Activated CD4-positive, alpha-beta memory T cell treated with anti-CD3 and anti-CD28 coated beads for 36 hours (primary cell): ENCODE measurements around the gene AACS. TPM values are rescaled to one million over a fixed set of nuclear protein-coding genes. Genes with fewer than 3 reads are reported as not detected.

Experiments
- CTCF ChIA-PET: fragments of 350-600 bp; sonication (Branson Sonifier 250); formaldehyde crosslinking; loops from one replicate; lab custom pipeline; 2021; ENCODE audit warnings: antibody characterized with exemption, inconsistent platforms; lab: Charles Lee
- POLR2A ChIA-PET: fragments of 350-600 bp; sonication (Branson Sonifier 250); formaldehyde crosslinking; loops from one replicate; lab custom pipeline; 2021; ENCODE audit warnings: antibody characterized with exemption; lab: Charles Lee
- DNase-seq: peaks from one replicate; pipeline ENCODE4 v3.0.0-alpha.2; 2020
- H3K27ac Mint-ChIP-seq: one replicate; pipeline ENCODE4 v1.8.0; 2021; ENCODE audit warnings: mixed read lengths
- H3K27me3 Mint-ChIP-seq: one replicate; pipeline ENCODE4 v1.8.0; 2021; ENCODE audit warnings: mixed read lengths
- H3K36me3 Mint-ChIP-seq: one replicate; pipeline ENCODE4 v1.8.0; 2021; ENCODE audit warnings: mixed read lengths
- H3K4me1 Mint-ChIP-seq: one replicate; pipeline ENCODE4 v1.8.0; 2021; ENCODE audit warnings: low read depth, mixed read lengths
- H3K4me3 Mint-ChIP-seq: one replicate; pipeline ENCODE4 v1.8.0; 2021; ENCODE audit warnings: mild to moderate bottlenecking, mixed read lengths
- H3K9me3 Mint-ChIP-seq: one replicate; pipeline ENCODE4 v1.8.0; 2021; ENCODE audit warnings: mixed read lengths
- intact Hi-C: fragments of 100-400 bp; cut with micrococcal nuclease; formaldehyde crosslinking; loops from one replicate; pipeline ENCODE4 v1.15.1; 2023
- total RNA-seq, 2 experiments: library from RNA; stranded (reverse); gene quantifications; one replicate each; pipeline ENCODE4 v1.2.3, GENCODE V29; 2021

AACS gene
- total RNA-seq, 2 experiments from 2014 or later, result 17.3 to 17.6 TPM

DNA sequence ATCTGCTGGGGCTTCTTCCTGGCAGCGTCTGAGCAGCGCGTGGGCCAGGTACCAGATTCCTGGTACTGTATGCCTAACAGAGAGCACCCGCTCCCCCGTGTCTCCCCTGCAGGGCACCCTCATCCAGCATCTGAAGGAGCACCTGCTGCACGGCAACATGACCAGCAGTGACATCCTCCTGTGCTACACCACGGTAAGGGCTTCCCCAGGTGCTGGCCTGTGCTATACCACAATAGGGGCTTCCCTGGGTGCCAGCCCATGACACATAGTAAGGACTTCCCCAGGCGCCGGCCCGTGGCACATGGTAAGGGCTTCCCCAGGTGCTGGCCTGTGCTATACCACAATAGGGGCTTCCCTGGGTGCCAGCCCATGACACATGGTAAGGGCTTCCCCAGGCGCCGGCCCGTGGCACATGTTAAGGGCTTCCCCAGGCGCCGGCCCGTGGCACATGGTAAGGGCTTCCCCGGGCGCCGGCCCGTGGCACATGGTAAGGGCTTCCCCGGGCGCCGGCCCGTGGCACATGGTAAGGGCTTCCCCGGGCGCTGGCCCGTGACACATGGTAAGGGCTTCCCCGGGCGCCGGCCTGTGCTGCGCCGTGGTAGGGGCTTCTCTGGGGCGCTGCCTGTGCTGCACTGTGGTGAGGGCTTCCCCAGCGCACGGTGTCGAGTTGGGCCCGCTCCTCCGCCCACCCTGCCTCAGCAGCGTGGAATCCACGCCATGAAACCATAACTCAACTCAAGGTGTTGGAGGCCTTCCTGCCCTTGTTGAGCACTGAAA is 49.3 kb downstream of the AACS start:
- Mint-ChIP-seq H3K36me3 (peaks cover 16% of the 10 kb centered on the region), H3K27ac (no peak overlapping the region), H3K4me1 (no peaks in the 10 kb centered on the region), H3K27me3 (no peaks in the 10 kb centered on the region), H3K4me3 (no peak overlapping the region), H3K9me3 (no peaks in the 10 kb centered on the region)
- intact Hi-C loops, result no loop called here
- ChIA-PET CTCF (no interaction called here), POLR2A (no interaction called here)
- peak; percentile 48 for DNase-seq

DNA sequence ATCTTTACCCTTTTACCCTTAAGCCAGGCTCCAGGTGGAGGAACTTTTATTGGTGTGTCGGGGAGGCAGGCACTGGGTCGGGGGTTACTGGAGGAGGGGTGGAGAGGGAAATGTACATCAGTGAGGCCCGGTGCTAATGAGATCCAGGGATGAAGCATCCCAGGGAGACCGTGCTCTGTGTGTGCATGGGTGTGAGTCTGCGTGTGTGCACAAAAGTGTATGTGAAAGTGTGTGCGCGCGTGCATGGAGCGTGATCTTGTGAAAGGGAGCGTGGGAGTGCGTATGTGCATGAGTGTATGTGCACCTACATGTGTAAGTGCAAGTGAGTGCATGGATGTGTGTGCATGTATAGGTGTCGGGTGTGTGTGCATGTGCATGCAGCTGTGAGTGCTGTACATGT is 55.3 kb downstream of the AACS start:
- no peak overlapping the region for H3K27ac Mint-ChIP-seq
- no peak for DNase-seq
- H3K27me3 Mint-ChIP-seq, result no peaks in the 10 kb centered on the region
- POLR2A ChIA-PET, result no interaction called here
- no peak overlapping the region for H3K4me3 Mint-ChIP-seq
- intact Hi-C loops, result no loop called here
- CTCF ChIA-PET, result no interaction called here
- peaks cover 5% of the 10 kb centered on the region for H3K36me3 Mint-ChIP-seq
- H3K4me1 Mint-ChIP-seq, result no peaks in the 10 kb centered on the region
- H3K9me3 Mint-ChIP-seq, result no peaks in the 10 kb centered on the region

DNA sequence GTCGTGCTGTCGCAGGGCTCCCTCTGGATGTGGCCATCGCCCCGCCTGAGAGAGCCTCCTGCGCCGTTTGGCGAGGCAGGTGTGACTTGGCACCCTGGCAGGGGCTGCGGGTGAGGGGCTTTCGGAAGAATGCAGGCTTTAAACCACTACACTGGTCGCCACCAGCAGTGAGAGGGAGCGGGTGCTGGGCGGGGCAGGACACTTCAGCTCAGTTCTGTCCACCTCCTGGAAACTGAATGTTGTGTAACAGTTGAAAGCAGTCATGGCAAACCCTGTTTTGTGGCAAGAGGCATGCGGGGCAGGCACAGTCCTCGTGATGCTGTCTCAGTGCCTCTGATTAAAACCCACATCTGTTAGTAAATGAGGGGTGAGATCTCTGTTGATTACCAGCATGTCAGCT is 55.9 kb downstream of the AACS start:
- intact Hi-C loops, result no loop called here
- no peaks in the 10 kb centered on the region for H3K27me3 Mint-ChIP-seq

DNA sequence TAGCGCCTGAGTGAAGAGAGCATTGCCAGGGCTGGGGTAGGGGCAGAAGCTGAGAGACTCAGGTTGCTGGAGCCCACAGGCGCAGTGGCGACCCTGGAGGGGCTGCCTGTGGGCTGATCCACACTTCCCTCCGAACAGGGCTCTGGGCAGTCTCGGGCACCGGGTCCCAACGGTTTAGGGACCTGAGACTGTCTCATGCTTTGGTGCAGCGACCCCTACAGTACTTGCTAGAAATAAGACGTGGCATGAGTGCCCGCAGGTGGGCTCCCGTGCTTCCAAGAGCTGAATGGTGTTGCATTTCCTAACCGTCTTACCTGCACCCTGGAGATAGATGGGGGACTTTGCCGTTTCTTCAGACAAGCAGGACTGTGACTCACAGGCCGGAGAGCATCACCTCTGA is 57.4 kb downstream of the AACS start:
- no peak for DNase-seq
- H3K4me3 Mint-ChIP-seq, result no peak overlapping the region
- H3K27me3 Mint-ChIP-seq, result no peaks in the 10 kb centered on the region
- intact Hi-C loops, result no loop called here
- H3K36me3 Mint-ChIP-seq, result peaks cover 8% of the 10 kb centered on the region
- no peaks in the 10 kb centered on the region for H3K9me3 Mint-ChIP-seq
- no peaks in the 10 kb centered on the region for H3K4me1 Mint-ChIP-seq
- ChIA-PET POLR2A (no interaction called here), CTCF (no interaction called here)
- H3K27ac Mint-ChIP-seq, result no peak overlapping the region

More for the DNA sequence above, 55.9 kb downstream of the AACS start:
- peaks cover 6% of the 10 kb centered on the region for H3K36me3 Mint-ChIP-seq
- CTCF ChIA-PET, result no interaction called here
- POLR2A ChIA-PET, result no interaction called here
- no peaks in the 10 kb centered on the region for H3K9me3 Mint-ChIP-seq
- H3K4me3 Mint-ChIP-seq, result no peak overlapping the region
- DNase-seq, result no peak
- H3K4me1 Mint-ChIP-seq, result no peaks in the 10 kb centered on the region
- no peak overlapping the region for H3K27ac Mint-ChIP-seq

DNA sequence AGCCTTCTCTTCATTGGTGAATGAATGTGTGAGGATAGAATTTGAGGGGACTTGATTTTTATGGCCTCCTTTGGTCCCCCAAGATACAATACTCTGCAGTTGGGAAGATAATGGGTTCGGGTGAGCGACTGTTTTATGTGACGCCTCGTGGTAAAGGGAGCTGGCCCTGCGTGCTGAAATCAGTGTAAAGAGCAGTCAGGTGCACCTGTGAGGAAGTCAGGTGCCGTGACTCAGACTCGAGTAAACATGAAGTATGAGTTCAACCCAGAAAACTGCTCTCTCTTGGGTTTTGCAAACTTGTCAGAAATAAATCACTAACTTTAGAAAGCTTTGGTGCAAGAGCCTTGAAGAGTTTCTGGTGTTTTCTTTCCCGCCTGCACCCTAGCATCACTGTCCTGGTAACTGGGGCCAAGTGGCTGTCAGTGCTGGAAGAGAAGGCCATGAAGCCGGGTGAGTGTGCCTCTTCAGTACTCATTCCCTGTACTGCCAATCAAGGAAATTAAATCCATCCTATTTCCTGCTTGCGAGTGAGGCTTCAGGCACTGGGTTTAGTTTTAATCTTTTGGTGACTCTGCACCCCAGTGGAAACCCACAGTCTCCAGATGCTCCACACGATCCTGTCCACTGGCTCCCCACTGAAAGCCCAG is 59.2 kb downstream of the AACS start:
- ChIA-PET POLR2A (no interaction called here), CTCF (no interaction called here)
- H3K9me3 Mint-ChIP-seq, result no peaks in the 10 kb centered on the region
- no peak overlapping the region for H3K4me3 Mint-ChIP-seq
- no peak for DNase-seq
- intact Hi-C loops, result no loop called here
- no peaks in the 10 kb centered on the region for H3K4me1 Mint-ChIP-seq
- peaks cover 4% of the 10 kb centered on the region for H3K36me3 Mint-ChIP-seq
- no peak overlapping the region for H3K27ac Mint-ChIP-seq
- no peaks in the 10 kb centered on the region for H3K27me3 Mint-ChIP-seq

DNA sequence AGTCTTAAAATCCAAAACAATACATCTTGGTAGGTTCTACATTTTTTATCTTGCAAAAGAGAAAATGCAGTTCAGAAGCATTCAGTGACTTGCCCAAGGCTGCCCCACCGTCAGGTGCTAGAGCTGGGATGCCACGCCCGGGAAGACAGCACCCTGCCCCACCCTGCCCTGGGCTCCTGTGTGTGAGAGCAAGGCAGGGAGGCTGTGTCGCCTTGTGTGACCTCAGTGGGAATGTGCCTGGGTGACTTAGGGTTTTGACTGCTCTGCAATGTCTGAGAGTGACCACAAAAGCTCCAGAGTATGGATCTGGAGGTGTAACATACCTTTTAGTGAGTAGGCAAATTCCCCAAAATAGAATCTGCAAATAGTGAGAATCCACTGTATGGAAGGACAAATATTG is 60.0 kb downstream of the AACS start:
- DNase-seq, result no peak
- H3K4me1 Mint-ChIP-seq, result no peaks in the 10 kb centered on the region

DNA sequence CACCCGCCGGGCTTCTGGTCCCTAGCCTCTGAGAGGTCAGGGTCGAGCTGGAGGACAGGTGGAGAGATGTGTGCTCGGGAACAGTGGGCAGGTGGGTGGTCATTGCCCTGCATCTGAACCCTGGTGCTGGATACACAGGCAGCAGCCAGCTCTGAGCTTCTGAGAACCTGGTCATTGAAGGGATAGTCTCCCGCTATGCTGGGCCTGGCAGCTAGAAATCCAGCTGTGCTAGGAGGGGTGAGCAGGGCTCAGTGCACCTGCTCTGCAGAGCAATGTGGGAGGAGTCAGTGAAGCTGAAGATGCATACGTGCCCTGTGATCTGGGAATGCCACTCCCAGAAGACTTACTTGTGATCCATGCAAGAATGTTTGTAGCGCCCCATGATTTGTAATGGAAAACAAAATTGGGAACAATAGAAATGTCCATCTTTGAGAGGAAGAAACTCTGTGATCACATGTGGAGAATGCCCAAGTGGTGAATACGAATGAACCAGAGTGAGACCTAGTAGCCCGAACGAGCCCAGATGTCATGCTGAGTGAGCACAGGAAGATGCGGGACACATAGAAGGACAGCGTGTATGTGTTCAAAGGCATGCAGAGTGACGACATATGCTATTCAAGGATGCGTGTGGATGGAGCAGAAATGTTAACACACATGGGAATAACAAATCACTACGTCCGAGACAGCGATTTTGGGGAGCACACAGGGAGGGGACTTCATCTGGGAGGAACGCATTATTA is 63.4 kb downstream of the AACS start:
- intact Hi-C loops, result no loop called here
- Mint-ChIP-seq H3K36me3 (peaks cover 4% of the 10 kb centered on the region), H3K27ac (no peak overlapping the region), H3K4me3 (no peak overlapping the region), H3K27me3 (no peaks in the 10 kb centered on the region), H3K9me3 (no peaks in the 10 kb centered on the region), H3K4me1 (no peaks in the 10 kb centered on the region)
- ChIA-PET POLR2A (no interaction called here), CTCF (no interaction called here)
- DNase-seq, result no peak

More for the DNA sequence above, 60.0 kb downstream of the AACS start:
- ChIA-PET CTCF (no interaction called here), POLR2A (no interaction called here)
- Mint-ChIP-seq H3K27ac (no peak overlapping the region), H3K27me3 (no peaks in the 10 kb centered on the region), H3K4me3 (no peak overlapping the region), H3K36me3 (peaks cover 2% of the 10 kb centered on the region), H3K9me3 (no peaks in the 10 kb centered on the region)
- intact Hi-C loops, result no loop called here

DNA sequence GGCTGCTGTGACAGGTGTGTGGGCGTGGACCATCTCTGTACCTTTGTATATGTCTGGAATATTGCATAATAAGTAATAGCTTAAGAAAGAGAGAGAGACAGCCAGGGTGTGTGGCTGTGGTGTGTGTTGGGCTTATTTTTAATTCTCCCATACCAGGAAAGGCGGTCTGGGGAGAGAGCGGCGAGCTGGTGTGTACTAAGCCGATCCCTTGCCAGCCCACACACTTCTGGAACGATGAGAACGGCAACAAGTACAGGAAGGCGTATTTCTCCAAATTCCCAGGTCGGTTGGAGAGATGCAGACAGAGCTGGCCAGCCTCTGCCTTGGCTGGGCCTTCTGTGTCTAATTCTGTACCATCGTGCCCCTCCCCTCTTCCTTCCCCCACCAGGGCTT is 63.9 kb downstream of the AACS start:
- ChIA-PET POLR2A (no interaction called here), CTCF (no interaction called here)
- intact Hi-C loops, result no loop called here
- no peak for DNase-seq
- Mint-ChIP-seq H3K36me3 (peaks cover 4% of the 10 kb centered on the region), H3K27me3 (no peaks in the 10 kb centered on the region), H3K27ac (no peak overlapping the region), H3K9me3 (no peaks in the 10 kb centered on the region), H3K4me3 (no peak overlapping the region), H3K4me1 (no peaks in the 10 kb centered on the region)

DNA sequence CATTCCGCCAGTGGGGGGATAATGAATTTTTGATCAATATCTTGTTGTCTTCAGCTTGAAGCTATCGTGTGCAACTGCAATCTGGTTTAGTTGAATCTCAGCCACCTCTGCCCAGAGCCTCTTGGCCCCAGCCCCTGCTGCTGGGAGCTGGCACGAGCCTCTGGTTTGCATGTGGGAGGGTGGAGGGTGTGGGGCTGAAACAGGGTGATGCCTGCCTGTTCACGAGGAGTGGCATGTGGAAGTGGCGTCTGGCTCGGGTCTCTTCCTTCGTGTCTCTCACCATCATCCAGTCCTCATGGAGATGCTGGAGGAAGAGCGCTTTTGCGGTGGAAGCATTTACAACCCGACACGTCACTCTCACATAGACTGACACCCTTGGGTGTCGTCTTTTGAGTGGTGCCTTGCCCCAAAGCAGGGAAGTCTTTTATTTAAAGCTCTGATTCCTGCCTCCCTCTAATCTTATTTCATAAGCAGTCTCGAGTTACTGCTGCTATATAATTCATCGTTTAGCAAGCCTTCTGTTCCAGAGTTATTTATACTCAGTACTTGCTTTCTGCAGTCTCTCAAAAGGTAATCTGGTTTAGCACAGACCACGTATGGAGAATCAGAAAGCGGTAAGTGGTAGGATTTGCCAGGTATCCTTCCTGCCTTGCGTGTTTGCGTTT is 64.5 kb downstream of the AACS start:
- Mint-ChIP-seq H3K4me3 (no peak overlapping the region), H3K9me3 (no peaks in the 10 kb centered on the region), H3K27ac (no peak overlapping the region), H3K27me3 (no peaks in the 10 kb centered on the region), H3K36me3 (peaks cover 4% of the 10 kb centered on the region), H3K4me1 (no peaks in the 10 kb centered on the region)
- ChIA-PET CTCF (no interaction called here), POLR2A (no interaction called here)
- no peak for DNase-seq
- intact Hi-C loops, result no loop called here

DNA sequence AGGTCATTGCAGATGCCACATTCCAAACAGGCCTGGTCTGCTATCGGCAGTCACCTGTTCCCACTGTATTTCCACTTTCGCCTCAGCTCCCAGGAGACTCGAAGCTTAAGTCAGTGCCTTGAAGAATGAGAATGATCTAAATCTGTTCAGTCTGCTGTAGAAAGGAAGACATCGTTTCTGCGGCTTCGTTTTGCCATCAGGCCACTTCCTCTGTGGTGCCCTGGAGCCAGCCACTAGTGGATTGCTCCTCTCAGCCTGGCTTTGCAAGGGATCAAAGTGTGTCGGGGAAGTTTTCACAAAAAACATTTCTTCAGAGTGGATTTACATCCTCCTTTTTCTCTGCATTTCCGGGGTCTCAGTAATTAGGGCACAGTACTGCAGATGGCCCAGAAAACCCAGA is 66.7 kb downstream of the AACS start:
- Mint-ChIP-seq H3K27me3 (no peaks in the 10 kb centered on the region), H3K4me3 (no peak overlapping the region), H3K4me1 (no peaks in the 10 kb centered on the region), H3K9me3 (no peaks in the 10 kb centered on the region), H3K27ac (no peak overlapping the region), H3K36me3 (peaks cover 3% of the 10 kb centered on the region)
- intact Hi-C loops, result no loop called here
- no peak for DNase-seq
- CTCF ChIA-PET, result no interaction called here
- POLR2A ChIA-PET, result no interaction called here

DNA sequence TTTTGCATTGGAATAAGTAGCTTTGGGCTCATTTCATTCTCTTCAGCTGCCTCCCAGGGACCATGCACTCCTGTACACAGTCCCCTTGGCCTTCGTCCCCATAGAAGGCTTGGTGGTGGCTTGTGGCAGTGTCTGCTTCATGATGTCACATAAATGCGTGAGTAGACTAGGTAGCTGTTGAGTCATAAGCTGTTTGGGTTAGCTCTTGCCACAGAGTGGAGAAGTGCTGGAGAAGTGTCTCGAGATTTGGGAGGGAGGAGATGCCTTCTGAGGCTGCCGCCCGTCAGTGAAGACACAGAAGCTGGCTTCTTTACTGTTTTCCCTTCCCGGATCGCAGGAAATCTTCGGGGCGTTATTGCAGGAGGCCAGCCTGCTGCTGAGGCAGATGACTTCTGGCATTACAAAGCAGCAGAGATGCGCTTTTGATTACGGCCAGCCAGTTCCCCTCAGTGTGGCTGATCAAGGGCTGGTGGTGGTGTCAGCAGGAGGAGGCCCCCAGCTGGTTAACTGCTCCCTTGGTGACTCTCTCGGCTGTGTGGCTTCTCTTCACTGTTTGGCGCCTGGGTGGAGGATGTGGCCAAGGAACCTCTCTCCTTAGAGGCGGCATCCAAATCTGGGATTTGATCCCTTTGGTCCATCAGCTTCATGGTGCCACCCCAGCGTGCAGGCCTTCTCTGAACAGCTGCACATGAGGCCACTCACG is 67.6 kb downstream of the AACS start:
- no peak for DNase-seq
- intact Hi-C loops, result no loop called here
- no peaks in the 10 kb centered on the region for H3K27me3 Mint-ChIP-seq
- H3K9me3 Mint-ChIP-seq, result no peaks in the 10 kb centered on the region
- ChIA-PET POLR2A (no interaction called here), CTCF (no interaction called here)
- no peak overlapping the region for H3K4me3 Mint-ChIP-seq
- peaks cover 3% of the 10 kb centered on the region for H3K36me3 Mint-ChIP-seq
- H3K27ac Mint-ChIP-seq, result no peak overlapping the region
- H3K4me1 Mint-ChIP-seq, result no peaks in the 10 kb centered on the region

DNA sequence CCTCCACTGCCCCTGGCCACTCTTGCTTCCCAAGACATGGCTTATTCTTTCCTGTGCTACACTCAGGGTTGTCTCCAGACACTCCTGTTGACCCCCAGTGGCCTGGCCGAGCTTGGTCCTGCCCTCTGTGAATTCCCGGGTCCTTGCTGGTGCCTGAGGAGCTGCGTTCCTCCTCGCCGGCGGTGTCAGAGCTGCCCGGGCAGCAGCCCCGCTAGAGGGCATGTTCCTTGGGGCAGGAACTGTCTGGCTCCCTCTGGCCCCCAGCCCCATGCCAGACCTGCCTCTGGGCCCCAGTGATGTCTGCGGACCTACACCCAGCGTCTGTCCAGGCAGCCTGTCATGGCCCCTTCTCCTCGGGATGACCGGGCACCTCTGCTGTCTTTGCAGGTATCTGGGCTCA is 68.4 kb downstream of the AACS start:
- Mint-ChIP-seq H3K4me3 (no peak overlapping the region), H3K9me3 (no peaks in the 10 kb centered on the region), H3K36me3 (peaks cover 3% of the 10 kb centered on the region), H3K27me3 (no peaks in the 10 kb centered on the region), H3K4me1 (no peaks in the 10 kb centered on the region), H3K27ac (no peak overlapping the region)
- intact Hi-C loops, result no loop called here
- POLR2A ChIA-PET, result no interaction called here
- DNase-seq, result no peak
- CTCF ChIA-PET, result no interaction called here
